Prostate gland (tissue), 2 donors: Measurements from ENCODE around the gene FRG1.

Experiments used
- CTCF ChIP-seq, 4 experiments: fragments of 200-600 bp in 2 of 4; fragments of 450-650 bp in 2 of 4; sonication (generic) in 2 of 4; IDR thresholded peaks; 1 replicate in 3 of 4; 2 replicates in 1 of 4; pipeline ENCODE4 v1.5.1; 2016 to 2019; ENCODE audit warnings: antibody characterized with exemption in 4 of 4, mild to moderate bottlenecking in 2 of 4, moderate library complexity in 2 of 4
- POLR2A ChIP-seq: fragments of 450-650 bp; IDR thresholded peaks from one replicate; pipeline ENCODE4 v1.6.1; 2016; ENCODE audit warnings: antibody characterized with exemption, mild to moderate bottlenecking

- no peak for TF ChIP-seq CTCF (IDR thresholded peaks at IDR 0.05)
- no peak for TF ChIP-seq POLR2A
These were observed 33.0 kb downstream of the FRG1 start for GRCh38 chr4:189973646-189974045.
